Mammary epithelial cell (primary cell): ENCODE data around the gene NOL12.

Experiments used
- EZH2 ChIP-seq: IDR thresholded peaks from 2 replicates; pipeline ENCODE4 v1.6.1; 2012; ENCODE audit warnings: low read length, inconsistent platforms, borderline replicate concordance
- TF ChIP-seq, protein P1 (sequence below), 2 donors: IDR thresholded peaks in 1 of 2; conservative IDR thresholded peaks in 1 of 2; 2 replicates each; pipeline ENCODE4 v1.5.1; 2011 to 2012; ENCODE audit warnings: inconsistent platforms in 2 of 2, low read length in 2 of 2, mild to moderate bottlenecking in 2 of 2, control low read depth in 1 of 2, low read depth in 1 of 2; ENCODE audit not compliant: insufficient read depth in 1 of 2; ENCODE audit errors: extremely low read depth in 1 of 2

DNA sequence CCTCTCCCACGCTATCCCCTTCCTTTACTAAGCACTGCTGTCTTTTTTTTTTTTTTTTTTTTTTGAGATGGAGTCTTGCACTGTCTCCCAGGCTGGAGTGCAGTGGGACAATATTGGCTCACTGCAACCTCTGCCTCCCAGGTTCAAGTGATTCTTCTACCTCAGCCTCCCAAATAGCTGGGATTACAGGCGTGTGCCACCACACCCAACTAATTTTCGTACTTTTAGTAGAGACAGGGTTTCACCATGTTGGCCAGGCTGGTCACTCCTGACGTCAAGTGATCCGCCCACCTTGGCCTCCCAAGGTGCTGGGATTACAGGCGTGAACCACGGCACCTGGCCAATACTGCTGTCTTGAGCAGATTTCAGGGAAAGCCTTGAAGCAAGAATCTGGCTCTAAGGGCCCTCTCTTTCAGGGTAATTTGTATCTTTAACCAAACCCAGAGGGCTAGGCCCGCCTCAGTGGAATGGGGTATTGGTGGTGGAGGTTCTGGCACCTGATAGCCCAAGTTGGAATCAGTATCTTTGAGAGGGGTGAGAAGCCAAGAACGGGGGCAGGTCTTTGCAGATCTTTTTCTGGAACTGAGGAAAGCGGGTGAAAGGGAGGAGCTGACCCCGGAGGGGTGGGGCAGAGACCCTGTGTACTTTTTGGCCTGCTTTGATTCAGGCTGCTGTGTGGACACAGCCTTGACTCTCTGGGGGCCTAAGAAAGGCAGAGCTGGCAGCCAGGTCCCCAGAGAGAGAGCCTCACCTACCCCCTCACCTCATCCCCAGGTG lies 47.7 kb downstream of the NOL12 start:
- TF ChIP-seq, protein P1, sequence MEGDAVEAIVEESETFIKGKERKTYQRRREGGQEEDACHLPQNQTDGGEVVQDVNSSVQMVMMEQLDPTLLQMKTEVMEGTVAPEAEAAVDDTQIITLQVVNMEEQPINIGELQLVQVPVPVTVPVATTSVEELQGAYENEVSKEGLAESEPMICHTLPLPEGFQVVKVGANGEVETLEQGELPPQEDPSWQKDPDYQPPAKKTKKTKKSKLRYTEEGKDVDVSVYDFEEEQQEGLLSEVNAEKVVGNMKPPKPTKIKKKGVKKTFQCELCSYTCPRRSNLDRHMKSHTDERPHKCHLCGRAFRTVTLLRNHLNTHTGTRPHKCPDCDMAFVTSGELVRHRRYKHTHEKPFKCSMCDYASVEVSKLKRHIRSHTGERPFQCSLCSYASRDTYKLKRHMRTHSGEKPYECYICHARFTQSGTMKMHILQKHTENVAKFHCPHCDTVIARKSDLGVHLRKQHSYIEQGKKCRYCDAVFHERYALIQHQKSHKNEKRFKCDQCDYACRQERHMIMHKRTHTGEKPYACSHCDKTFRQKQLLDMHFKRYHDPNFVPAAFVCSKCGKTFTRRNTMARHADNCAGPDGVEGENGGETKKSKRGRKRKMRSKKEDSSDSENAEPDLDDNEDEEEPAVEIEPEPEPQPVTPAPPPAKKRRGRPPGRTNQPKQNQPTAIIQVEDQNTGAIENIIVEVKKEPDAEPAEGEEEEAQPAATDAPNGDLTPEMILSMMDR (conservative IDR thresholded peaks at IDR 0.05 in 1 of 2, IDR thresholded peaks at IDR 0.05 in 1 of 2; ENCODE audit: extremely low read depth in 1 of 2, insufficient read depth in 1 of 2, low read depth in 1 of 2, low read length in 2 of 2): no peak
- no peak for TF ChIP-seq EZH2
